Upper lobe of left lung (tissue), 4 donors: ENCODE results near the gene S100A12.

Experiments
- CTCF ChIP-seq, 6 experiments: fragments of 450-650 bp in 4 of 6; fragments of 200-600 bp in 2 of 6; sonication (generic) in 2 of 6; IDR thresholded peaks; one replicate each; pipeline ENCODE4 v1.5.1; 2016 to 2019; ENCODE audit warnings: antibody characterized with exemption in 6 of 6
- POLR2A ChIP-seq, 4 donors: fragments of 450-650 bp; IDR thresholded peaks; one replicate each; pipeline ENCODE4 v1.5.1; 2016 to 2017; ENCODE audit warnings: antibody characterized with exemption in 4 of 4, mild to moderate bottlenecking in 2 of 4
- POLR2AphosphoS5 ChIP-seq, 2 donors: sonication (generic); formaldehyde crosslinking; IDR thresholded peaks; one replicate each; pipeline ENCODE4 v1.5.1; 2017; ENCODE audit warnings: antibody characterized with exemption in 2 of 2

GRCh38 chr1:153420306-153420705 is 44.9 kb upstream of the S100A12 start:
- TF ChIP-seq POLR2A (IDR thresholded peaks at IDR 0.05) (no peak), CTCF (IDR thresholded peaks at IDR 0.05) (no peak), POLR2AphosphoS5 (IDR thresholded peaks at IDR 0.05) (no peak)
